ENCODE results near the gene FCRLB. TPM values are rescaled to one million over a fixed set of nuclear protein-coding genes. Genes with fewer than 3 reads are reported as not detected.

FCRLB gene
- total RNA-seq, 4 donors from 2014 or later: 0.65 to 2.2 (median 0.98) TPM

DNA sequence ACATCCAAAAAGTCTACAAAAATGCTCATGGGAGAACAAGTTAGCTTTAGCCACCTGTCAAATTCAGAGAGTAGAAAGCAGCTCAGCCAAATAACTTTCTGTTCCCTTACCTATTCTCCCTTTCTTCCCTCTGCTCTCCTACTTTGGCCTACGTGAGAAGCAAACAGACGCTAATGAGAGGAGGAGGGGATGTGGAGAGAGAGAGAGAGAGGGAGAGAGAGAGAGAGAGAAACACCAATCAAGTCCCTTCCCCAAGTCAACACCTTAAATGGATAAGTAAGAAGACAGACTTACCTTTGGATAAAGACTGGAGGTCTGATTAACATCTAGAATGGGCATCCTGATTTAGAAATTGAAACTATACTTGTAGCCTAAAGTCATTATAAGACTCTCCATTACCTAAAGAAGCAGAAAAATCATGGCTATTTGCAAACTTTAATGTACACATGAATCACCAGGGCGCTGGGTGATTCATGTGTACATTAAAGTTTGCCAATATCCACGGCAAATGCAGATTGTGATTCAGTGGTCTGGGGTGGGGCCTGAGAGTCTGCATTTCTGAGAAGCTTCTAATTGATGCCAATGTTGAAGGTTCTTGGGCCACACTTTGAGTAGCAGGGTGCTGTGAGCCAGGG lies 15.1 kb downstream of the FCRLB start:
- no peak for DNase-seq (ENCODE audit: low spot score)
- TF ChIP-seq, protein P1, sequence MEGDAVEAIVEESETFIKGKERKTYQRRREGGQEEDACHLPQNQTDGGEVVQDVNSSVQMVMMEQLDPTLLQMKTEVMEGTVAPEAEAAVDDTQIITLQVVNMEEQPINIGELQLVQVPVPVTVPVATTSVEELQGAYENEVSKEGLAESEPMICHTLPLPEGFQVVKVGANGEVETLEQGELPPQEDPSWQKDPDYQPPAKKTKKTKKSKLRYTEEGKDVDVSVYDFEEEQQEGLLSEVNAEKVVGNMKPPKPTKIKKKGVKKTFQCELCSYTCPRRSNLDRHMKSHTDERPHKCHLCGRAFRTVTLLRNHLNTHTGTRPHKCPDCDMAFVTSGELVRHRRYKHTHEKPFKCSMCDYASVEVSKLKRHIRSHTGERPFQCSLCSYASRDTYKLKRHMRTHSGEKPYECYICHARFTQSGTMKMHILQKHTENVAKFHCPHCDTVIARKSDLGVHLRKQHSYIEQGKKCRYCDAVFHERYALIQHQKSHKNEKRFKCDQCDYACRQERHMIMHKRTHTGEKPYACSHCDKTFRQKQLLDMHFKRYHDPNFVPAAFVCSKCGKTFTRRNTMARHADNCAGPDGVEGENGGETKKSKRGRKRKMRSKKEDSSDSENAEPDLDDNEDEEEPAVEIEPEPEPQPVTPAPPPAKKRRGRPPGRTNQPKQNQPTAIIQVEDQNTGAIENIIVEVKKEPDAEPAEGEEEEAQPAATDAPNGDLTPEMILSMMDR (IDR thresholded peaks at IDR 0.05): no peak
- ATAC-seq (ENCODE audit: low FRiP score): no peak

GRCh38 chr1:161737625-161738024 lies 16.3 kb downstream of the FCRLB start:
- DNase-seq (ENCODE audit: low spot score): no peak
- ATAC-seq (ENCODE audit: low FRiP score): no peak
- TF ChIP-seq, protein P1 (IDR thresholded peaks at IDR 0.05): no peak

DNA sequence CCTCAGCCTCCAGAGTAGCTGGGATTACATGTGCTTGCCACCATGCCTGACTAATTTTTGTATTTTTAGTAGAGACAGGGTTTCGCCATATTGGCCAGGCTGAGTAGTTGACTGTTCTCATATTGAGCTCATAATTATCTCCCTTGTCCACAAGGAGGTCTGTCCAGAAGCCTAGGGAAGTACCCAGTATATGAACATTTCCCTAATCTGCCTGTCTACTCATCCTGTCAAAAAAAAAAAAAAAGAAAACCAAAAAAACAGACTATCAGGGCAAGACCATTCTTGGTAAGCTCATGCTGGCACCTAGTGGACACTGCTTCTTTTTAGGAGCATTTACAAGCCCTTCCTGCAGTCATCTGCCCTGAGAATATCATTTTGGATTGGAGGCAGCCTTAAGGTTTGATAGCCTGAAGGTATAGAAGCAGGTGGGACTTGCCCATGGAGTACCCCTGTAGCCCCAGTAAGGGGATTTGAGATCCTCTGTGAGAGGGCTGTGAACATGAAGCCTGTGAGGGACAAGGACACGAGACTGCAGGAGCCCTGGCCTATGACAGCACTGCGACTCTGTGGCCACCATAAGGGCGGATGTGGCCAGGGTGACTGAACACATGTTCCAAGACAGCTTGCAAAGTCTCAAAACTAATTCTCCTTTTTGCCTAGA lies 17.4 kb downstream of the FCRLB start:
- ATAC-seq (ENCODE audit: low FRiP score) (peak; percentile 34), DNase-seq (ENCODE audit: low spot score) (no peak)
- TF ChIP-seq, protein P1 (IDR thresholded peaks at IDR 0.05): no peak

DNA sequence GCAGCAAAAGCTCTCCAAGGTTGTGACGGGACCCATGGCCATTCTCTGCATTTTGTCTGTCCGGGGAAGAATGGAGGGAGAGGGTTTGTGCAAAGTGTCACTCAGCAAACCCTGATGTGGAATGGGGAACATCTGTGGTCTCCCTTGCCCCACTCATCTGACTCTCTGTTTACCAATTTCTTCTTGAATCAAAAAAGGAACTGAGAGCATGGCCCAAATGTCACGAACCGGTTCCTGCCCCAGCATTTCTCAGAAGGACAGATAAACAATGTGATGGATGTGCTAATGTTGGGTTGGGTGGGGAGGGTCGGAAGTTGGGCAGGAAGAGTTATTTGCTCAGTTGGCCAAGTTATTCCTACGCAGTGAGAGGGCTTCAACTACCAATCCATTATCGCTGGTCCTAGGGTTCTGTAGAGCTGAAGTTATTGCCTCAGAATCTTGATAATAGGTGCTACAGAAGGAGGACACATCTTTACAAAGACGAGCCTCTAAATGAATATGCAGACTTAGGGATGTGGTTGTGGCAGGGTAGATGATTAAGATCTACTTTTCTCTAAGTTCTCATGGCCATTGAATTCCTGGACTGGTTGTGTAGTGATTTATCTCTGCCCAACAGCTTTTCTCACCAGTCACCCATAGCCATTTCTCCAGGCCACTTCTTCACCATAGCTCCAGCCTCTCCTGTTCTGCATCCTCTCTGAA lies 18.7 kb downstream of the FCRLB start:
- DNase-seq (ENCODE audit: low spot score) (no peak), ATAC-seq (ENCODE audit: low FRiP score) (no peak)
- TF ChIP-seq, protein P1 (IDR thresholded peaks at IDR 0.05): no peak

- TF ChIP-seq, protein P1 (IDR thresholded peaks at IDR 0.05): no peak
- DNase-seq (ENCODE audit: low spot score): no peak
- ATAC-seq (ENCODE audit: low FRiP score): no peak
Observed at GRCh38 chr1:161740921-161741320, 19.6 kb downstream of the FCRLB start.

DNA sequence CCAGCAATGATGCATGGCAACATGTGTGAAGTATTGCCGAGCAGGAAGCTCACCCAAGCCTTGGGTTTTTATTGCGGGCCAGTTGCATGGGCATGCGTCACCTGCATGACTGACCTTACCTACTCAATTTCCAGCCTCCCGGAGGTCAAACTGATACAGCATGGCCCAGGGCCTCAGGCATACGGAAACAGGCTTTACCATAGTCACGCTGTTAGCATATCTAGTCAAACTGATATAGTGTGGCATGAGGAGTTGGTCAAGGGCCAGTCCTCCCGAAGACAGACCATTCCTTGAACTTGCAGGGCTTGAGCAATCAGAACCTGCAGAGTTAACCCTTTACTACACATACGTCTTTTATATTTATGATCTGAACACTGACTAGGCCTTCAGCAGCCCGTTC lies 21.9 kb downstream of the FCRLB start:
- DNase-seq (ENCODE audit: low spot score) (no peak), ATAC-seq (ENCODE audit: low FRiP score) (no peak)
- TF ChIP-seq, protein P1 (IDR thresholded peaks at IDR 0.05): no peak

Measured in omental fat pad (tissue), 4 donors.